K562 (cell line): ENCODE measurements around the gene ZFP36. TPM values are rescaled to one million over a fixed set of nuclear protein-coding genes. Genes with fewer than 3 reads are reported as not detected.
A peak's percentile ranks its signal among the peaks of the same experiment; 100 is the strongest.

ENCODE experiments used
- ATAC-seq: fragments of 200-7000 bp; cut with Tn5 transposase; 3 replicates; pipeline ENCODE4 v1.9.1; 2020; ENCODE audit warnings: moderate library complexity
- BruUV-seq: library from RNA; stranded (reverse); fragments of 400-500 nt; replicated peaks from 2 replicates; lab custom pipeline; 2021; lab: Mats Ljungman, UMichigan
- CTCF ChIA-PET: fragments of 300-600 bp; formaldehyde crosslinking; extraction: SDS; loops from one replicate; lab custom pipeline; 2021; ENCODE audit warnings: low intra/inter-chr PET ratio; lab: Yijun Ruan, JAX
- POLR2A ChIA-PET: fragments of 300-600, 350-650 bp; sonication (Branson Sonifier 250); formaldehyde crosslinking; extraction: SDS; loops from one replicate; lab custom pipeline; 2021; ENCODE audit warnings: antibody characterized with exemption, inconsistent platforms; lab: Yijun Ruan, JAX
- DNase-seq, 4 experiments: peaks; one replicate each; pipeline versions ENCODE4 v3.0.0 to v3.0.0-alpha.2; 2011 to 2018; ENCODE audit warnings: low spot score in 3 of 4, mixed read lengths in 3 of 4; ENCODE audit errors: extremely low read depth in 1 of 4
- FAIRE-seq: peaks from 2 replicates; lab custom pipeline; 2011; peaks lifted over from hg19 to GRCh38; lab: Jason Lieb, UNC
- H2AFZ ChIP-seq: 2 replicates; pipeline ENCODE4 v1.6.0; 2011; ENCODE audit warnings: low read depth, low read length, control low read depth, inconsistent platforms
- H3K27ac ChIP-seq: fragments of 200-600 bp; 3 replicates; pipeline ENCODE4 v1.8.0; 2011; ENCODE audit warnings: low read depth, mild to moderate bottlenecking, control low read depth, inconsistent platforms, low read length, moderate library complexity, mixed read lengths; ENCODE audit errors: extremely low read depth
- H3K27me3 ChIP-seq, 2 experiments: fragments of 300-600 bp in 1 of 2; 2 replicates in 1 of 2; 3 replicates in 1 of 2; pipeline versions ENCODE4 v1.6.0 to v1.8.0; 2011; ENCODE audit warnings: inconsistent platforms in 2 of 2, low read length in 2 of 2, mild to moderate bottlenecking in 1 of 2, mixed read lengths in 1 of 2, moderate library complexity in 1 of 2; ENCODE audit not compliant: control insufficient read depth in 2 of 2, insufficient read depth in 2 of 2
- H3K36me3 ChIP-seq: fragments of 300-600 bp; 3 replicates; pipeline ENCODE4 v1.8.0; 2011; ENCODE audit warnings: mild to moderate bottlenecking, low read length, inconsistent platforms; ENCODE audit not compliant: control insufficient read depth, insufficient read depth
- H3K4me1 ChIP-seq, 2 experiments: fragments of 200-600 bp in 1 of 2; replicated peaks in 1 of 2; 2 replicates in 1 of 2; 3 replicates in 1 of 2; pipeline versions ENCODE4 v1.5.1 to v1.8.0; 2011; ENCODE audit warnings: inconsistent platforms in 2 of 2, low read length in 2 of 2, mild to moderate bottlenecking in 1 of 2, mixed read lengths in 1 of 2, moderate library complexity in 1 of 2; ENCODE audit not compliant: control insufficient read depth in 2 of 2, insufficient read depth in 2 of 2
- H3K4me2 ChIP-seq: 2 replicates; pipeline ENCODE4 v1.6.1; 2011; ENCODE audit warnings: low read length, control low read depth, inconsistent platforms, mixed read lengths; ENCODE audit not compliant: insufficient read depth
- H3K4me3 ChIP-seq: fragments of 200-600 bp; sonication (generic), shearing (Covaris generic); 2 replicates; pipeline ENCODE4 v1.5.1; 2016; ENCODE audit warnings: control low read depth, inconsistent platforms
- H3K79me2 ChIP-seq: fragments of 200-600 bp; 3 replicates; pipeline ENCODE4 v1.8.0; 2011; ENCODE audit warnings: low read length, inconsistent platforms; ENCODE audit not compliant: control insufficient read depth, insufficient read depth
- H3K9ac ChIP-seq, 2 experiments: 2 replicates each; pipeline versions ENCODE4 v1.6.0 to v1.6.1; 2011; ENCODE audit warnings: low read depth in 2 of 2, low read length in 2 of 2, control low read depth in 1 of 2, inconsistent platforms in 1 of 2, mild to moderate bottlenecking in 1 of 2, mixed read lengths in 1 of 2; ENCODE audit not compliant: insufficient read depth in 1 of 2
- H3K9me1 ChIP-seq: one replicate; pipeline ENCODE4 v1.6.0; 2011; ENCODE audit warnings: inconsistent platforms, mild to moderate bottlenecking, low read length, moderate library complexity; ENCODE audit not compliant: control insufficient read depth, insufficient read depth
- H3K9me3 ChIP-seq: replicated peaks from 2 replicates; pipeline ENCODE4 v1.5.1; 2011; ENCODE audit warnings: low read depth, low read length, inconsistent platforms; ENCODE audit not compliant: control insufficient read depth, insufficient read depth
- H4K20me1 ChIP-seq: replicated peaks from 2 replicates; pipeline ENCODE4 v1.6.1; 2011; ENCODE audit warnings: low read length, inconsistent platforms, mixed read lengths; ENCODE audit not compliant: control insufficient read depth, insufficient read depth
- DDX20 ChIP-seq: fragments of 450-650 bp; IDR thresholded peaks from 2 replicates; pipeline ENCODE4 v1.6.1; 2016; ENCODE audit warnings: missing genetic modification characterization, low read depth, mild to moderate bottlenecking, missing compliant biosample characterization, moderate library complexity
- POLR2G ChIP-seq: fragments of 200-400 bp; formaldehyde crosslinking; IDR thresholded peaks from 2 replicates; pipeline ENCODE4 v1.6.1; 2017; ENCODE audit warnings: low read depth, mild to moderate bottlenecking, antibody characterized with exemption, low read length, moderate library complexity
- WGBS: fragments of 100-300 bp; shearing (Covaris generic); methylation state at CpG from one replicate; pipeline ENCODE4 v1.1.6; 2016; ENCODE audit warnings: low coverage, mixed read lengths; ENCODE audit not compliant: insufficient coverage; ENCODE audit errors: missing lambda C conversion rate; 5-methylcytosine and 5-hydroxymethylcytosine counted together
- in situ Hi-C: fragments of 300-500 bp; cut with MboI; formaldehyde crosslinking; loops from 4 replicates; pipeline ENCODE4 v1.15.0; 2018; ENCODE audit warnings: inconsistent platforms, mixed read lengths
- intact Hi-C: fragments of 100-400 bp; cut with micrococcal nuclease; formaldehyde crosslinking; loops from 2 replicates; pipeline ENCODE4 v1.14.2; 2022
- polyA plus RNA-seq, 8 experiments: library from polyadenylated mRNA; depleted of rRNA in 4 of 8; stranded (reverse) in 5 of 8; unstranded in 3 of 8; fragments of >200 nt; fragmentation: Nextera tagmentation in 2 of 8; fragmentation: Illumina TruSeq in 1 of 8; extraction: Ambion mirVana in 2 of 8; extraction: Trizol in 1 of 8; gene quantifications; 2 replicates each; pipeline versions ENCODE4 v1.2.1 to v1.2.3, GENCODE V29; 2011 to 2014; ENCODE audit warnings: inconsistent platforms in 1 of 8, missing spikeins in 1 of 8
- total RNA-seq, 7 experiments: library from RNA; depleted of rRNA in 6 of 7; stranded (reverse); fragments of >200 nt in 6 of 7; fragmentation: Illumina TruSeq in 2 of 7; extraction: Trizol in 2 of 7; gene quantifications; 2 replicates each; pipeline versions ENCODE4 v1.2.1 to v1.2.3, GENCODE V29; 2011 to 2021; ENCODE audit warnings: low replicate concordance in 1 of 7

Gene ZFP36
- total and polyA plus RNA-seq, 9 of the 15 experiments (the other 6 are each of a cell fraction or from before 2014, with no cell fraction given) = 1.0 to 20.1 (median 3.5) TPM

DNA sequence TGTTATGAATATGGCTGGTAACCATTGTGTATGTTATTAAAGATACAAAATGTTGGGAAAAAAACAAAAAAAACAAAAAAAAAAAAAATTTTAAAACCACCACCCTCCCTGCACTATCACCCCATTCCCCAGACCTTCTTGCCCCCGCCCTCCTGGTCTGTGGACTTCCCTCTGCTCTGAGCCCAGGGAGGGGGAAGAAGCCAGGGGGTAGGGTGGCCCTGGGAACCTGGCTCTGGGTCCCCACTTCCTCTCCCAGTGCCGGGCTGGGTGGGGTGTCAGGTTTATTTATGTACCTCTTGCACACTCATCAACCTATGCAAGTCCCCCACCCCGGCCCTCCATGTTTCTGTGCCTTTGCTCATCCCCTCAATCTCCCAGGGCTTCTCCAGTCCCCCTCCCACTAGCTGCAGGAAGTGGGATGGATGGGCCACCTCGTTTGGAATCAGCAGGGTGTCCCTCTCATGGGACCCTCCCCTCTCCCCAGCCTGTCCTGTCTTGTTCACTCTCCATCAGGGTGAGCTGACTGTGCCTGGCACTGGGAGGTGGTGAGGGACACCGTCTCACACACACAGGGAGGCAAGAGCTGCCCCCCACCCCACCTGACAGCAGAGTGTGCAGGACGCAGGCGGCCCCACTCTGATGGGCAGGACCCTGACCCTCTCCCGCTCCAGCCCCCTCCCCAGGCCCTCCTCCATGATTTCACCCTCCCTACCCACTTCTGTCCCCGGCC, 21.6 kb upstream of the ZFP36 start:
- Histone ChIP-seq H3K27ac (no peak overlapping the region), H3K79me2 (peaks cover 7% of the 10 kb centered on the region), H3K4me3 (no peak overlapping the region), H3K4me1 (peaks cover 21 to 29% of the 10 kb centered on the region in 2 experiments), H2AFZ (no peak overlapping the region), H3K9ac (no peak overlapping the region), H3K4me2 (no peak overlapping the region), H3K9me3 (no peaks in the 10 kb centered on the region), H4K20me1 (peaks cover 30% of the 10 kb centered on the region), H3K36me3 (peaks cover 98% of the 10 kb centered on the region), H3K27me3 (no peaks in the 10 kb centered on the region), H3K9me1 (peaks cover 13% of the 10 kb centered on the region)
- DNase-seq = no peak
- 54% methylated on average over 3 of the region's 9 CpGs for WGBS
- ChIA-PET POLR2A (interaction anchor here (0.7 to 1.2 kb wide), 3 partner anchors 13 to 155 kb away, joined by 3 read pairs; no protein-coding TSS in a partner anchor), CTCF (no interaction called here)
- FAIRE-seq = no peak
- in situ Hi-C loops = no loop called here
- intact Hi-C loops = no loop called here
- ATAC-seq = no peak; the same call in 2 of the 3 replicates
- peak; percentile 16; the same call in 1 of the 2 replicates for TF ChIP-seq POLR2G
- no peak for TF ChIP-seq DDX20 (tag)
- BruUV-seq = TSS peak; percentile 36
